SHP77 (cell line): Measurements from ENCODE around the gene CENPM.

Source experiments
- DNase-seq, 2 experiments: peaks; one replicate each; lab custom pipeline; 2025; lab: John Stamatoyannopoulos, UW

Gene CENPM

DNA sequence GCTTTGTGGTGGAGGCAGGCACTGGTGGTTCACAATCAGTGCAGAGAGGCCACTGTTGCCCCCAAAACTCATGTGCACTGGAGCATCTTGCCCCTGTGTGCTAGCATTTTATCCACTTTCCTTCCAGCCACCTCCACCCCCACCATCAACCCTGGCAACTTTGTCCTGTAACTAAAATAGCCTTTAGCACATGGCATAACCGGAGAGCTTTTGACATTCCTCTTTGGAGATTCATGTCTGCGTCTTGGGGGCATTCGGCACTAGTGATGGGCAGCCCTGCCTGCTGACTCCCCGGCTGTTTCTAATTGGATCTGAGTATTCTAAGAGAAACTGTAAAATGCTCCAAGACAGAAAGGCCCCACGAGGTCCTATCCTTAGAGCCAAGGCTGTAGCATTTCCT, 47.8 kb downstream of the CENPM start:
- no peak for DNase-seq

DNA sequence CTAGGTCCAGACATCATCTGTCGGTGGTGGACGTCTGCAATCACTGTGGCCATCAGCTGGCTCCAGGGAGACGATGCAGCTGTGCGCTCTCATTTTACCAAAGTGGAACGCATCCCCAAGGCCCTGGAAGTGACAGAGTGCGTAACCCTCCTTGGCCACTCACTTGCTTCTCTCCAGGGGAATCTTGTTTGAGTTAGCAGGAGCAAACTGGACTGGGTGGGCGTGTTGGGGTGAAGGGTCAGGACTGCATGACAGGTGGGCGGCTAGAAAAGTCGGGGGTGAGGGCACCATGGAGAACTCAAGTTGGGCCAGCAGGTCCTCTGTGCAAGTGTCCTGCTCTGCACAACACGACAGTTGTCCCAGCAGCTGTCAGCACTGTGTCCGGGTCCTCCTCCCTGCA, 48.3 kb downstream of the CENPM start:
- no peak for DNase-seq

DNA sequence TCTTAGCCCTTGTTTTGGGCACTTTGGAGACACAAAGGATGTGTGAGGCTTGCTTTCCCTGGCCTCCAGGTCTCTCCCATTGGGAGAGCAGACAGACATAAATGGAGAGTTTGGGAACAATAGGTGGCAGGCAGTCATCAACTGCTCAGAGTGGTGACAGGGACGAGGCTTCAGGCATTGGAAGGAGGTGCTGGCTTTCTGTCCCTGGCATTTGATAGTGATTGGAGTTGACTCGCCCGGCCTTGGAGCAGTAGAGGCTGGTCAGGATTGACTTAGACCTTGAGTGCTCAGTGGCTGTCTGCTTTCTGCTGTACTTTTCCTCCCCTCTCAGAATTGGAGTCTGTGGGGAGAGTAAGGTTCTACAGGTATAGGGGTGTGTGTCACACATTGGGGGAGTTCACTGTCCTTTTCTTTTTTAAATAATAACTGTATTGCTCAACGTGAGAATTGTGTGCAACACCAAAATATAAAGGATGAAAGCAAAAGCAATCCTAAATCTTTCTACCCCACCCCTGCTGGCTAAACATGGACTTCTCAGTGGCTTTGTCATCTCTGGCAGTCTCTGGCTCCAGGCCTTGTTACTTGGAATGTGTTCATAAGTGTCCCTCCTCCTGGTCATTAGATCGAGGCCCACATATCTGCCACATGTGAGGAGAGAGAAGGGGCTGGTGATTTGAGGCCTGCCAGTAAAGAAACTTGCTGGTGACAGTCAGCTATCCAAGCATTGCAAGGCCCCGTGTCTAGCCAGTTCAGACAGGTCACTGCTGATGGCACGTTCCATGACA, 53.2 kb downstream of the CENPM start:
- no peak for DNase-seq

DNA sequence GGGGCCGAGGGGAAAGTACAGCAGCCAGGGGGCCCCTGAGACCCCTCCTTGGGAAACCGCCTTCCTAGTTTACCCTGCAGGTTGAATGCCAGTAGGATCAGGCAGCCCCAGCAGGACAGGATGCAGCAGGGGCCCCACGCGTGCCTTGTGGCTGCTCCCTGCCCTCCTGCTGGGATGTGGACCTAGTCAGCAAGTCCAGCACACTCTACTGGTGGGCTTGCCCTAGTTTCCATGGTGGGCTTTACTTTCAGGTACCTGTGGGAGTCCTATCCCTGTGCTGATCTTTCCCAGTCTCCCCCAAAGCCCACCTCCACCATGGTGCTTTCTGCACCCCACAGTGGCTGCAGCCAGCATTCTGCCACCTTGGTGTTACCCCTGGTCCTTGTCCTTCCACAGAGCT, 54.2 kb downstream of the CENPM start:
- DNase-seq, result no peak

DNA sequence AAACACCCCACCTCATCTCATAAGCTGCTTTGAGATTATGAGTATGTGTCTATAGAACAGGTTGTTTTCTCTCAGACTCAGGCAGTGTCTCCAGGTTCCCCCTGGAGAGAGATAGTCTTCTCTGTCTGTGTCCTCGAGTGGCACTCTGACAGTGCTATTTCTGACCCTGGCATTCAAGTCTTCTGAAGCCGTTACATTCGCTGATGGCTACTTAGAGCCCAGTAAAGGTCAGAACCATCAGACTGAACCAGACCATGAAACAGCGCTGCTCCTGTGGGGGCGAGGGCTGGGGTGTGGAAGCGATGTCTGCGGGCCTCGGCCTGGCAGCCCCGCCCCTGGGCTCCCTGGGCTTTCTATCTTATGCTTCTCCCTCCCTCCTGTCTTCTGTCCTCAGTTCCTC, 55.5 kb downstream of the CENPM start:
- DNase-seq, result no peak
